Nephron progenitor cell (in vitro differentiated cells): ENCODE data around the gene BDH1.

Experiments used
- DNase-seq: peaks from one replicate; pipeline ENCODE4 v3.0.0; 2021
- H3K27ac Mint-ChIP-seq: 2 replicates; pipeline ENCODE4 v1.8.0; 2021; ENCODE audit warnings: mild to moderate bottlenecking, moderate library complexity, mixed read lengths
- H3K27me3 Mint-ChIP-seq: 2 replicates; pipeline ENCODE4 v1.8.0; 2021; ENCODE audit warnings: mild to moderate bottlenecking, low read depth, mixed read lengths; ENCODE audit not compliant: poor library complexity
- H3K36me3 Mint-ChIP-seq: 2 replicates; pipeline ENCODE4 v1.8.0; 2021; ENCODE audit warnings: low read depth, mixed read lengths
- H3K4me1 Mint-ChIP-seq: 2 replicates; pipeline ENCODE4 v1.8.0; 2021; ENCODE audit warnings: mixed read lengths
- H3K4me3 Mint-ChIP-seq: 2 replicates; pipeline ENCODE4 v1.8.0; 2021; ENCODE audit warnings: mild to moderate bottlenecking, moderate library complexity, mixed read lengths
- H3K9me3 Mint-ChIP-seq: 2 replicates; pipeline ENCODE4 v1.8.0; 2021; ENCODE audit warnings: mild to moderate bottlenecking, moderate library complexity, mixed read lengths
- CTCF ChIP-seq: fragments of 200-600 bp; sonication (generic); IDR thresholded peaks from 2 replicates; pipeline ENCODE4 v1.5.0; 2021; ENCODE audit warnings: antibody characterized with exemption

Gene BDH1

GRCh38 chr3:197545571-197545970, 10.2 kb downstream of the BDH1 start:
- H3K27ac Mint-ChIP-seq: peak overlapping the region; percentile 93
- DNase-seq: no peak
- H3K4me1 Mint-ChIP-seq: peaks cover 48% of the 10 kb centered on the region
- no peaks in the 10 kb centered on the region for H3K9me3 Mint-ChIP-seq
- no peak overlapping the region for H3K4me3 Mint-ChIP-seq
- peaks cover 17% of the 10 kb centered on the region for H3K27me3 Mint-ChIP-seq
- peaks cover 5% of the 10 kb centered on the region for H3K36me3 Mint-ChIP-seq
- no peak for TF ChIP-seq CTCF

DNA sequence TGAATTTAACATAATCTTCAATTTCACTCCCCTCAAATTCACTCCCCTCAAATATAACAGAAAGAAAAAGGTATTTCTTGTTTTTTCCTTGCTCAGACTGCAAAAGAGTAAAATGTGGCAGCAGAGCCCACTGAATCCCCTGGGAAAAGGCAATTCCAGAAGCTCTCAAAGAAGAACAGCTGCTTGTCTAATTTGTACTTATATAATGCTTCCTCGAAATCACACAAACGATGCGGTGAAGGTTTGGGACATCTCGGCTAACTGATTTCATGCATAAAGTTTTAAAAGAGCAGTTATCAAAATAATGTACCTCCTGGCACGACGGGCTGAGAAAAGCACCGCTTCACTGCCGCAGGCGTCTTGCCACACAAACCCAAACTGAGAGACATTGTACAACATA, 10.7 kb downstream of the BDH1 start:
- no peak for TF ChIP-seq CTCF
- Mint-ChIP-seq H3K9me3 (no peaks in the 10 kb centered on the region), H3K27ac (peak overlapping the region; percentile 93), H3K36me3 (peaks cover 5% of the 10 kb centered on the region), H3K4me1 (peaks cover 43% of the 10 kb centered on the region), H3K4me3 (no peak overlapping the region), H3K27me3 (peaks cover 17% of the 10 kb centered on the region)
- DNase-seq: no peak

DNA sequence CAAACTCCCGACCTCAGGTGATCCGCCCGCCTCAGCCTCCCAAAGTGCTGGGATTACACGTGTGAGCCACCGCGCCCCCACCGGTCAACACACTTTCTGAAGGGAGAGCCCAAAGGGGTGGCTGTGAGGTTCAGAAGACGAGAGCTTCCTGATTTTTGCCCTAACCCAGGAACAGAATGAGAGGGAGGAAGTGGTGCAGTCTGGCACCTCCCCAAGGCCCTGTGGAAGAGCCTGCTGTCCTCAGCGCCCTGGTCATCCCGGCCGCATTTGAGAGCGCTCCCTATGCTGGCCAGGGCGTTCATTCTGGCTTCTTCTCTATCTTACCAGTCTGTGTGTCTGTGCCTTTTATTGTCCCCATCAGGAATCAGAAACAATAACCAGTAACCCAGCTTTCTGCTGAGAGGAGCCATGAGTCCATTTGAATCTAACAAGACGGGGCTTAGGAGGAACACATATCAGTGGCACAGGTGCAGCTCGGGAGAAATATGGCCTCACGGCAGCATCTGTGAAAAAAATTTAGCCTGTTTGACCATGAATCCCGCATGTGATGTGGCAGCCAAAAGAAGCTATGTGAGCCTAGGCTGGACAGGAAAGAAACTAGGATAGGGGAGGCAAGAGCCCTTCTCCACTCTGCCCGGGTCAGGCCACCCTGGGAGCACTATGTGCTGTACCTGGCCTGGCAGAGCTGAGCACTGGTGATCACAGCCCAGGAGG, 12.9 kb downstream of the BDH1 start:
- H3K27ac Mint-ChIP-seq: no peak overlapping the region
- no peak for DNase-seq
- no peak for TF ChIP-seq CTCF
- H3K27me3 Mint-ChIP-seq: peaks cover 14% of the 10 kb centered on the region
- peaks cover 24% of the 10 kb centered on the region for H3K4me1 Mint-ChIP-seq
- H3K9me3 Mint-ChIP-seq: no peaks in the 10 kb centered on the region
- no peak overlapping the region for H3K4me3 Mint-ChIP-seq
- H3K36me3 Mint-ChIP-seq: peaks cover 8% of the 10 kb centered on the region

DNA sequence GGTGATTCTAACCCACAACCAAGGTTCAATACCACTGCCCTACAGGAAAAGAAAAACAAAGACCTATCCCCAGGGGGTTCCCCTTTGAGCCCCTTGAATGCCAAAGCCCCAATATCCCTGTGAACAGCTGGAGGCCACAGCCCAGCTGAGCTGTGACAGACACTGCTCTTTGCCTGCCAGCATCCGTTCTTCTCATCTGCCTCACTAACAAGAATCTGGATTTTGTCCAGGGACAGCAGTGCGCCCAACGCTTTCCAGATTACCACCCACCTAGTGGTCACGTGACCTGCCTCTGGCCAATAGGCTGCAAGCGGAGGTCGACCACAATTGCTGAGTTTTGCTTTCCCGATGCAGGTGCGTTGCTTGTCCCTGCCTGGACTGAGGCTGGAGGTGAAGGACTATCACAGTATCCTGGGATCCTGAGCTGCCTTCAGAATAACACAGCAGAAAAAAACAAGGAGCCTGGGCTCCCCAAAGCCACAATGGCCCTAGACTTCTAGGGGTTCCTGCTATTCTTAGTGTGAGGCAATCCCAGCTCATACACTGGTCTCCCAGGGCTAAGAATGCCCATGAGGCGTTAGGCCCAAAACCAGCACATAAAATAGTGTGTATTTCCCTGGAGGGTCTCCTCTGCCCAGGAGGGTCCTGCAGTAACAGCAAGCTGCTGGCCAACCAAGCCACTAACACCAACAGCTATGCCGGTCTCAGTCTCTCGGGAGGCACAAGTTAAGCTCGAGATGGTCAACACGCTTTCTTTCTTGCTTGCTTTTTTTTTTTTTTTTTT, 13.8 kb downstream of the BDH1 start:
- Mint-ChIP-seq H3K9me3 (no peaks in the 10 kb centered on the region), H3K27ac (no peak overlapping the region), H3K4me3 (no peak overlapping the region), H3K36me3 (peaks cover 9% of the 10 kb centered on the region), H3K27me3 (peaks cover 14% of the 10 kb centered on the region), H3K4me1 (peaks cover 14% of the 10 kb centered on the region)
- TF ChIP-seq CTCF: no peak
- peak; percentile 55 for DNase-seq

DNA sequence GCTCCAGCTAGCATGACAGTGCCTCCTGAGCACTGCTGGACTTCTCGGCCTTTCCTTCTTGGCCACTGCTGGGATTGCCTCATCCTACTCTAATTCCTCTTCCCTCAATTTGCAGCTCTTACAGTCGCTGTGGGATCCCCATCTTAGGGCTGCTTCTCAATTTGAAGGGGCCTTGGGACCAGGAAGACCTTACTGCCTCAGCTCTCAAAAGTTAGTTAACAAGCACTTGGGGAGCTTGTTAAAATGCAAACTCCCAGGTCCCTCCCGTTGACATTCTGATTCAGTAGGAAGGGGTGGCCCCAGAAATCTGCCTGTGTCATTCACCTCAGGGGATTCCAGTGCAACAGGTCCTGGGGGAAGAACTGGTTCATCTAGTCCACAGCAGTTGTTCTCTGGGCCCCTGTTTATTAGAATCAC, 14.8 kb downstream of the BDH1 start:
- peaks cover 14% of the 10 kb centered on the region for H3K27me3 Mint-ChIP-seq
- no peaks in the 10 kb centered on the region for H3K9me3 Mint-ChIP-seq
- no peak for TF ChIP-seq CTCF
- peaks cover 13% of the 10 kb centered on the region for H3K4me1 Mint-ChIP-seq
- no peak overlapping the region for H3K27ac Mint-ChIP-seq
- peaks cover 9% of the 10 kb centered on the region for H3K36me3 Mint-ChIP-seq
- no peak for DNase-seq
- H3K4me3 Mint-ChIP-seq: no peak overlapping the region
